Natural killer cell (primary cell): ENCODE results near the gene MLST8. TPM values are rescaled to one million over a fixed set of nuclear protein-coding genes. Genes with fewer than 3 reads are reported as not detected.
A peak's percentile ranks its signal among the peaks of the same experiment; 100 is the strongest.

ENCODE experiments used
- ATAC-seq, 3 donors: fragments of 150-1000 bp in 2 of 3; fragments of 200-7000 bp in 1 of 3; cut with Tn5 transposase; 1 replicate in 1 of 3; 2 replicates in 2 of 3; pipeline ENCODE4 v1.10.0; 2021; ENCODE audit warnings: mild to moderate bottlenecking in 2 of 3, moderate library complexity in 2 of 3
- DNase-seq, 2 donors: peaks; one replicate each; pipeline versions ENCODE4 v3.0.0 to v3.0.0-alpha.2; 2013 to 2021; ENCODE audit warnings: mixed read lengths in 1 of 2
- H3K27ac ChIP-seq: one replicate; pipeline ENCODE4 v1.5.1; 2013; ENCODE audit warnings: mild to moderate bottlenecking, low read length
- H3K27me3 ChIP-seq: one replicate; pipeline ENCODE4 v1.6.1; 2013; ENCODE audit warnings: low read length; ENCODE audit not compliant: control insufficient read depth, insufficient read depth
- H3K36me3 ChIP-seq: one replicate; pipeline ENCODE4 v1.6.1; 2013; ENCODE audit warnings: low read length; ENCODE audit not compliant: control insufficient read depth, insufficient read depth
- H3K4me1 ChIP-seq: one replicate; pipeline ENCODE4 v1.6.1; 2013; ENCODE audit warnings: low read length; ENCODE audit not compliant: control insufficient read depth, insufficient read depth
- H3K4me3 ChIP-seq: one replicate; pipeline ENCODE4 v1.5.1; 2013; ENCODE audit warnings: low read length
- H3K9me3 ChIP-seq: one replicate; pipeline ENCODE4 v1.6.1; 2013; ENCODE audit warnings: low read length; ENCODE audit not compliant: control insufficient read depth, insufficient read depth
- H3K27ac Mint-ChIP-seq, 2 donors: one replicate each; pipeline ENCODE4 v1.8.0; 2022; ENCODE audit warnings: mild to moderate bottlenecking in 2 of 2, mixed read lengths in 2 of 2, moderate library complexity in 1 of 2
- H3K27me3 Mint-ChIP-seq, 2 donors: one replicate each; pipeline ENCODE4 v1.8.0; 2022; ENCODE audit warnings: low read depth in 2 of 2, mixed read lengths in 2 of 2
- H3K36me3 Mint-ChIP-seq: one replicate; pipeline ENCODE4 v1.8.0; 2022; ENCODE audit warnings: mixed read lengths
- H3K4me1 Mint-ChIP-seq, 2 donors: one replicate each; pipeline ENCODE4 v1.8.0; 2022; ENCODE audit warnings: mixed read lengths in 2 of 2
- H3K4me3 Mint-ChIP-seq: one replicate; pipeline ENCODE4 v1.8.0; 2022; ENCODE audit warnings: mild to moderate bottlenecking, moderate library complexity, mixed read lengths
- H3K9me3 Mint-ChIP-seq, 2 donors: one replicate each; pipeline ENCODE4 v1.8.0; 2022; ENCODE audit warnings: mixed read lengths in 2 of 2
- CTCF ChIP-seq: fragments of 200-600 bp; IDR thresholded peaks from one replicate; pipeline ENCODE4 v1.8.0; 2022; ENCODE audit warnings: antibody characterized with exemption
- WGBS: methylation state at CpG from one replicate; pipeline ENCODE4 v1.1.7; 2013; ENCODE audit warnings: missing lambda C conversion rate; ENCODE audit not compliant: insufficient coverage; 5-methylcytosine and 5-hydroxymethylcytosine counted together
- intact Hi-C: fragments of 100-400 bp; cut with micrococcal nuclease; formaldehyde crosslinking; loops from one replicate; pipeline ENCODE4 v1.14.2; 2022
- total RNA-seq, 4 donors: library from RNA; stranded (reverse); fragments of 120-200 nt in 1 of 4; gene quantifications; one replicate each; pipeline versions ENCODE4 v1.2.3 to v1.2.4, GENCODE V29; 2013 to 2022

The MLST8 gene
- total RNA-seq, 3 donors from 2014 or later (not counting 1 experiment from before 2014, with no cell fraction given): 19.7 to 30.2 (median 27.8) TPM

GRCh38 chr16:2197765-2198164 lies 7.5 kb upstream of the MLST8 start:
- peaks cover 15% of the 10 kb centered on the region for H3K4me1 ChIP-seq
- no peaks in the 10 kb centered on the region for H3K36me3 ChIP-seq
- Mint-ChIP-seq H3K4me1 (peaks cover 0 to 5% of the 10 kb centered on the region in 2 donors), H3K4me3 (peak overlapping the region; percentile 49), H3K27ac (no peak overlapping the region), H3K36me3 (no peaks in the 10 kb centered on the region), H3K9me3 (no peaks in the 10 kb centered on the region), H3K27me3 (peaks cover 11 to 28% of the 10 kb centered on the region in 2 donors)
- peaks cover 39% of the 10 kb centered on the region for H3K27me3 ChIP-seq
- WGBS: 79% methylated on average over 6 of the region's 6 CpGs
- no peak overlapping the region for H3K27ac ChIP-seq
- H3K4me3 ChIP-seq: no peak overlapping the region
- no peak for DNase-seq
- H3K9me3 ChIP-seq: no peaks in the 10 kb centered on the region
- no peak for TF ChIP-seq CTCF
- ATAC-seq: no peak
- intact Hi-C loops: no loop called here

- peaks cover 15% of the 10 kb centered on the region for H3K4me1 ChIP-seq
- Mint-ChIP-seq H3K27ac (no peak overlapping the region), H3K27me3 (peaks cover 11 to 28% of the 10 kb centered on the region in 2 donors), H3K4me3 (peak overlapping the region; percentile 49), H3K36me3 (no peaks in the 10 kb centered on the region), H3K4me1 (peaks cover 0 to 5% of the 10 kb centered on the region in 2 donors), H3K9me3 (no peaks in the 10 kb centered on the region)
- H3K4me3 ChIP-seq: no peak overlapping the region
- TF ChIP-seq CTCF: no peak
- ATAC-seq (no peak), DNase-seq (no peak)
- peaks cover 39% of the 10 kb centered on the region for H3K27me3 ChIP-seq
- no peaks in the 10 kb centered on the region for H3K36me3 ChIP-seq
- WGBS: 87% methylated on average over 3 of the region's 4 CpGs
- no peak overlapping the region for H3K27ac ChIP-seq
- no peaks in the 10 kb centered on the region for H3K9me3 ChIP-seq
- intact Hi-C loops: no loop called here
These were observed 7.0 kb upstream of the MLST8 start for GRCh38 chr16:2198283-2198682.

GRCh38 chr16:2199095-2199494 lies 6.2 kb upstream of the MLST8 start:
- H3K9me3 Mint-ChIP-seq: no peaks in the 10 kb centered on the region
- 85% methylated on average over 5 of the region's 5 CpGs for WGBS
- peaks cover 0 to 11% of the 10 kb centered on the region in 2 donors for H3K4me1 Mint-ChIP-seq
- Histone ChIP-seq H3K9me3 (no peaks in the 10 kb centered on the region), H3K4me1 (peaks cover 15% of the 10 kb centered on the region), H3K27ac (no peak overlapping the region), H3K27me3 (peaks cover 37% of the 10 kb centered on the region), H3K4me3 (no peak overlapping the region), H3K36me3 (no peaks in the 10 kb centered on the region)
- H3K4me3 Mint-ChIP-seq: peak overlapping the region; percentile 49
- DNase-seq (no peak), ATAC-seq (no peak)
- no peak overlapping the region for H3K27ac Mint-ChIP-seq
- TF ChIP-seq CTCF: no peak
- H3K27me3 Mint-ChIP-seq: peaks cover 11 to 28% of the 10 kb centered on the region in 2 donors
- intact Hi-C loops: no loop called here
- no peaks in the 10 kb centered on the region for H3K36me3 Mint-ChIP-seq

- H3K27me3 Mint-ChIP-seq: peaks cover 11 to 27% of the 10 kb centered on the region in 2 donors
- Histone ChIP-seq H3K4me3 (no peak overlapping the region), H3K9me3 (no peaks in the 10 kb centered on the region), H3K27ac (no peak overlapping the region), H3K36me3 (no peaks in the 10 kb centered on the region), H3K27me3 (peaks cover 31% of the 10 kb centered on the region), H3K4me1 (peaks cover 18% of the 10 kb centered on the region)
- H3K27ac Mint-ChIP-seq: no peak overlapping the region
- no peak for DNase-seq
- no peak overlapping the region for H3K4me3 Mint-ChIP-seq
- no peak for ATAC-seq
- no peak for TF ChIP-seq CTCF
- no peaks in the 10 kb centered on the region for H3K36me3 Mint-ChIP-seq
- no peaks in the 10 kb centered on the region for H3K9me3 Mint-ChIP-seq
- intact Hi-C loops: no loop called here
- WGBS: 82% methylated on average over 14 of the region's 14 CpGs
- peaks cover 5 to 16% of the 10 kb centered on the region in 2 donors for H3K4me1 Mint-ChIP-seq
These were observed 5.6 kb upstream of the MLST8 start for GRCh38 chr16:2199621-2200139.
